Neural progenitor cell (in vitro differentiated cells): Measurements from ENCODE around the gene IFFO2. TPM values are rescaled to one million over a fixed set of nuclear protein-coding genes. Genes with fewer than 3 reads are reported as not detected.

Experiments used
- DNase-seq: peaks from one replicate; pipeline ENCODE4 v3.0.0-alpha.2; 2016; ENCODE audit warnings: low spot score
- H2AFZ ChIP-seq: fragments of 200-600 bp; sonication (generic); replicated peaks from 2 replicates; pipeline ENCODE4 v1.6.1; 2016; ENCODE audit warnings: antibody characterized with exemption
- H3F3A ChIP-seq: fragments of 200-600 bp; sonication (generic); 2 replicates; pipeline ENCODE4 v1.6.1; 2016; ENCODE audit warnings: antibody characterized with exemption, low read depth
- H3K27ac ChIP-seq: fragments of 200-600 bp; sonication (generic); 2 replicates; pipeline ENCODE4 v1.5.1; 2016; ENCODE audit warnings: mild to moderate bottlenecking
- H3K27me3 ChIP-seq: fragments of 200-600 bp; sonication (generic); 2 replicates; pipeline ENCODE4 v1.6.1; 2016; ENCODE audit warnings: mild to moderate bottlenecking, moderate library complexity
- H3K36me3 ChIP-seq: fragments of 200-600 bp; sonication (generic); 2 replicates; pipeline ENCODE4 v1.5.1; 2016
- H3K4me1 ChIP-seq: fragments of 200-600 bp; sonication (generic); 2 replicates; pipeline ENCODE4 v1.6.1; 2016; ENCODE audit warnings: mixed run types
- H3K4me2 ChIP-seq: fragments of 200-600 bp; sonication (generic); 2 replicates; pipeline ENCODE4 v1.6.1; 2016
- H3K4me3 ChIP-seq: fragments of 200-600 bp; sonication (generic); 2 replicates; pipeline ENCODE4 v1.5.1; 2016
- H3K79me2 ChIP-seq: fragments of 200-600 bp; sonication (generic); 2 replicates; pipeline ENCODE4 v1.6.1; 2016; ENCODE audit warnings: low read depth
- H3K9ac ChIP-seq: fragments of 200-600 bp; sonication (generic); 2 replicates; pipeline ENCODE4 v1.6.1; 2016
- H3K9me3 ChIP-seq: fragments of 200-600 bp; sonication (generic); 2 replicates; pipeline ENCODE4 v1.5.1; 2016; ENCODE audit warnings: low read depth
- H4K20me1 ChIP-seq: fragments of 200-600 bp; sonication (generic); 2 replicates; pipeline ENCODE4 v1.6.1; 2016; ENCODE audit warnings: low read depth
- H3K27ac Mint-ChIP-seq: 3 replicates; pipeline ENCODE4 v1.8.0; 2021; ENCODE audit warnings: mixed read lengths
- H3K27me3 Mint-ChIP-seq: 2 replicates; pipeline ENCODE4 v1.8.0; 2022; ENCODE audit warnings: low read depth, mild to moderate bottlenecking, inconsistent platforms, moderate library complexity, mixed read lengths; ENCODE audit not compliant: insufficient read depth
- H3K36me3 Mint-ChIP-seq: 3 replicates; pipeline ENCODE4 v1.8.0; 2021; ENCODE audit warnings: mixed read lengths
- H3K4me1 Mint-ChIP-seq: 3 replicates; pipeline ENCODE4 v1.8.0; 2021; ENCODE audit warnings: mixed read lengths
- H3K4me3 Mint-ChIP-seq: 3 replicates; pipeline ENCODE4 v1.8.0; 2021; ENCODE audit warnings: mild to moderate bottlenecking, moderate library complexity, mixed read lengths
- H3K9me3 Mint-ChIP-seq: 3 replicates; pipeline ENCODE4 v1.8.0; 2020; ENCODE audit warnings: mixed read lengths
- CTCF ChIP-seq: fragments of 200-600 bp; sonication (generic); IDR thresholded peaks from 2 replicates; pipeline ENCODE4 v1.5.1; 2017; ENCODE audit warnings: antibody characterized with exemption, mild to moderate bottlenecking
- EZH2 ChIP-seq: fragments of 200-600 bp; sonication (generic); IDR thresholded peaks from 2 replicates; pipeline ENCODE4 v1.6.1; 2017; ENCODE audit warnings: antibody characterized with exemption, mild to moderate bottlenecking, moderate library complexity
- EZH2phosphoT487 ChIP-seq: fragments of 200-600 bp; sonication (generic); IDR thresholded peaks from 2 replicates; pipeline ENCODE4 v1.6.1; 2017; ENCODE audit warnings: antibody characterized with exemption
- total RNA-seq: library from RNA; depleted of rRNA; stranded (reverse); fragments of >200 nt; gene quantifications from 2 replicates; pipeline ENCODE4 v1.2.3, GENCODE V29; 2015; ENCODE audit warnings: low replicate concordance

IFFO2 gene
- 0.65 and 1.5 TPM in 2 replicates for total RNA-seq

- H3F3A ChIP-seq: peaks cover 17% of the 10 kb centered on the region
- H3K4me1 Mint-ChIP-seq: peaks cover 22% of the 10 kb centered on the region
- peaks cover 63% of the 10 kb centered on the region for H3K27me3 ChIP-seq
- H3K36me3 Mint-ChIP-seq: no peaks in the 10 kb centered on the region
- no peaks in the 10 kb centered on the region for H3K4me1 ChIP-seq
- TF ChIP-seq EZH2: no peak
- TF ChIP-seq EZH2phosphoT487: no peak
- no peak for TF ChIP-seq CTCF
- H3K9me3 ChIP-seq: no peaks in the 10 kb centered on the region
- peak within 1 kb of the TSS; percentile 81 for H2AFZ ChIP-seq
- peak within 1 kb of the TSS; percentile 54 for H3K4me3 ChIP-seq
- H3K4me2 ChIP-seq: peak within 1 kb of the TSS; percentile 88
- no peak within 1 kb of the TSS for H3K27ac ChIP-seq
- H3K9ac ChIP-seq: no peak within 1 kb of the TSS
- H4K20me1 ChIP-seq: peaks cover 8% of the 10 kb centered on the region
- H3K27ac Mint-ChIP-seq: no peak within 1 kb of the TSS
- H3K79me2 ChIP-seq: no peaks in the 10 kb centered on the region
- no peaks in the 10 kb centered on the region for H3K9me3 Mint-ChIP-seq
- H3K36me3 ChIP-seq: no peaks in the 10 kb centered on the region
- peaks cover 21% of the 10 kb centered on the region for H3K27me3 Mint-ChIP-seq
- H3K4me3 Mint-ChIP-seq: peak within 1 kb of the TSS; percentile 90
- peak; percentile 97 for DNase-seq
These were observed at the start of gene IFFO2 for GRCh38 chr1:18956193-18957135. IFFO2 (minus strand) TSS chr1:18956676; CDS start chr1:18956332, 344 bp downstream.

- Histone ChIP-seq H3K27ac (no peak overlapping the region), H3F3A (peaks cover 8% of the 10 kb centered on the region), H3K9me3 (peaks cover 5% of the 10 kb centered on the region), H2AFZ (peak overlapping the region; percentile 22), H3K4me2 (no peak overlapping the region), H4K20me1 (no peaks in the 10 kb centered on the region), H3K36me3 (no peaks in the 10 kb centered on the region), H3K9ac (no peak overlapping the region), H3K4me1 (peaks cover 9% of the 10 kb centered on the region), H3K27me3 (no peaks in the 10 kb centered on the region), H3K79me2 (no peaks in the 10 kb centered on the region), H3K4me3 (no peak overlapping the region)
- peaks cover 2% of the 10 kb centered on the region for H3K27me3 Mint-ChIP-seq
- TF ChIP-seq EZH2 (no peak), CTCF (no peak), EZH2phosphoT487 (no peak)
- DNase-seq: no peak
- no peak overlapping the region for H3K4me3 Mint-ChIP-seq
- H3K36me3 Mint-ChIP-seq: no peaks in the 10 kb centered on the region
- H3K9me3 Mint-ChIP-seq: peaks cover 9% of the 10 kb centered on the region
- peaks cover 15% of the 10 kb centered on the region for H3K4me1 Mint-ChIP-seq
- no peak overlapping the region for H3K27ac Mint-ChIP-seq
These were observed 49.5 kb upstream of the IFFO2 start for GRCh38 chr1:19006000-19006399.

GRCh38 chr1:19003371-19004290, 47.2 kb upstream of the IFFO2 start:
- no peak overlapping the region for H3K4me3 ChIP-seq
- H3K9me3 ChIP-seq: peaks cover 15% of the 10 kb centered on the region
- peaks cover 17% of the 10 kb centered on the region for H3K9me3 Mint-ChIP-seq
- peaks cover 3% of the 10 kb centered on the region for H3F3A ChIP-seq
- no peaks in the 10 kb centered on the region for H3K27me3 ChIP-seq
- no peak for DNase-seq
- H3K4me1 Mint-ChIP-seq: no peaks in the 10 kb centered on the region
- H3K36me3 ChIP-seq: no peaks in the 10 kb centered on the region
- H3K9ac ChIP-seq: no peak overlapping the region
- H3K4me2 ChIP-seq: no peak overlapping the region
- no peaks in the 10 kb centered on the region for H3K79me2 ChIP-seq
- no peak overlapping the region for H3K27ac ChIP-seq
- no peak overlapping the region for H2AFZ ChIP-seq
- TF ChIP-seq CTCF: no peak
- TF ChIP-seq EZH2phosphoT487: no peak
- TF ChIP-seq EZH2: no peak
- H3K4me1 ChIP-seq: no peaks in the 10 kb centered on the region
- H3K36me3 Mint-ChIP-seq: no peaks in the 10 kb centered on the region
- no peak overlapping the region for H3K4me3 Mint-ChIP-seq
- no peak overlapping the region for H3K27ac Mint-ChIP-seq
- peaks cover 5% of the 10 kb centered on the region for H3K27me3 Mint-ChIP-seq
- no peaks in the 10 kb centered on the region for H4K20me1 ChIP-seq
